GM18861 (cell line): ENCODE data around the gene ICOSLG.
"Not testable (repeated sequence)": the region's sequence is repeated elsewhere in the genome, so short reads cannot be mapped to it uniquely, and the experiment has no call there.

Experiments used
- ATAC-seq: cut with Tn5 transposase; IDR thresholded peaks from one replicate; pipeline ENCODE4 v1.9.1; 2021; ENCODE audit not compliant: unreplicated experiment

Gene ICOSLG

DNA sequence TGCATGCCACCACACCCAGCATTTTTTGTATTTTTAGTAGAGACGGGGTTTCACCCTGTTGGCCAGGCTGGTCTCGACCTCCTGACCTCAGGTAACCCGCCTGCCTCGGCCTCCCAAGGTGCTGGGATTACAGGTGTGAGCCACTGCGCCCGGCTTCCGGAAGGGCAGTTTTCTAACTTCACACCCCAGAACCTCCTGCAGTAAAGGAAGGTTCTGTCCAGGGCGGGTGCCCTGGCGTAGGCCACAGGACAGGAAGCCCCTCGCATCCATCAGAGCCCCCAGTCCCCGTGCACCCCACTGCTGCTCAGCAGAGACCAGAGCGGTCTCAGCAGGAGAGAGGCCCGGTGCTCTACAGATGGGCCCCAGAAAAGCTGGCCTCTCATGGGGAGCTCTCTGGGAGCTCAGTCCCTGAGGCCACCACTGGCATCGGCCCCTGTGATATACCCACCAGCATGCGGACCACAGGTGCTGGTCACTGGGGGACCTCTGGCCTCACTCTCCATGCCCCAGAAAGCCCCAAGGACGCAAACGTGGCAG is 25.1 kb upstream of the ICOSLG start:
- no peak for ATAC-seq

DNA sequence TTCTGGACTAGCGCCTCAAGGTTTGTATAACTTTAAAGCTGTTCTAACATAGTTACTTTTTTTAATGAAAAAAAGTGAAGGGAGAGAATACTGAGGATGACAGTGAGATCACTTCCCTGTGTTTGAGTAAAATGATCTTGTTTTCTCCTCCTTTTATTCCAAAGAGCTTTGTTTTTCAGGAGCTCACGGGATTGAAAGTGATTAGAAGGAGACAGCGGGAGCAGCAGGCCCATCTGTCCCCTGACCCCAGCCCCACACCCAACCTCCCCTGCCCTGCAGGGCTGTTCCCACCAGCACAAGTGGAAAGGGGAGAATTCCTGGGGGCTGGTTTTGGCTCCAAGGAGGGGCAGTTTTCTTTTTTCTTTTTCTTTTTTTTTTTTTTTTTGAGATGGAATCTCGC is 23.0 kb upstream of the ICOSLG start:
- no peak for ATAC-seq

DNA sequence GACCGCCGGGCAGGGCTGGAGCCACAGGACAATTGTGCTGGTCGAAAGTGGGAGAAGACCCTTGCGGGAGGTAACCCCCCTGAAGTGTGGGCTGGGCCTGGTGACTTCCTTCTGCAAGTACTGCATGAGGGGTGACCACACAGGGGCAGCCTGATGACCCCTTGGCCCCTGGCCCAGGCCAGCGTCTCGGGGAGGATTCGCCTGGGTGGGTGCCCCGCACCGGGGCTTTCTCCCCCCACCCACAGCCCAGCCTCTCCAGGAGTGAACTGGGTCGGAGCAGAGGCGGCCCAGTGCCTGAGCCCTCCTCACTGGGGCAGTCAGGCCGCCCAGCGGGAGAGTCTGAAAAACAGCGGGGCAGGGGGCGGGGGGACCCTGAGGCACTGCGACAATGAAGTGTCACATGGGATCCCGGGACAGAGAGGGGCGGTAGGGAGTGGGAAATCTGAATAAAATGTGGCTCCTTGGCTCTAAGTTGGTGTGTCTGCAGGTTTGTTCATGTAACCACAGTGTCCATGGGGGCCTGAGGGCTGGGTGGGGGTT is 22.5 kb upstream of the ICOSLG start:
- no peak for ATAC-seq

DNA sequence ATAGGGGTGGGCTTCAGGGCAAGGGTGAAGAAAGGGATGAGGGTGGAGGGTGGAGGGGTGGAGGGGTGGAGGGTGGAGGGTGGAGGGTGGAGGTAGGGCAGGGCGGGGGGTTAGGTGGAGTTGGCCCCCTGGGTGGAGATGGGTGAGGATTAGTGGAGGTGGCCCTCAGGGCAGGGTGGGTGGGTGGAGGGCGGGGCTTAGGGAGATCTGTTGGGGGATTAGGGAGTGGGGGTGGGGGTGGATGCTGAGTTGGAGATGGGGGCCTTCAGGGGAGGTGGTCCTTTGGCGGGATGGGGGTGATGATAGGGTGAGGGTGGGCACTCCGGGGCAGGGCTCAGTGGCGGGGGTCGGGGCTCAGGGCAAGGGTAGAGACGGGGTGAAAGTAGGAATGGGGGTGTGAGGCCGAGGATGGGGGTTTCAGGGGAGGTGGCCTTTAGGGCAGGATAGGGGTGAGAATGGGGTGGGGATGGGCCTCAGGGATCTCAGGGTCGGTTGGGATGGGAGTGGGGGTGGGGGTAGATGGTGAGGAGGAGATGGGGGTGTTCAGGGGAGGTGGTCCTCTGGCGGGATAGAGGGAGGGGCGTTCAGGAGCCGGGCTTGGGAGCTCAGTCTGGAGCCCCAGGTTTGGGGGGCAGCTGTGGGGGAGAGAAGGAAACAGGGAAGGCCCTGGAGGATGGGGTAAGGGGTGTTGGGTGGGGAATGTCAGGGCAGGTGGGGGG is 21.8 kb upstream of the ICOSLG start:
- ATAC-seq, result no peak

DNA sequence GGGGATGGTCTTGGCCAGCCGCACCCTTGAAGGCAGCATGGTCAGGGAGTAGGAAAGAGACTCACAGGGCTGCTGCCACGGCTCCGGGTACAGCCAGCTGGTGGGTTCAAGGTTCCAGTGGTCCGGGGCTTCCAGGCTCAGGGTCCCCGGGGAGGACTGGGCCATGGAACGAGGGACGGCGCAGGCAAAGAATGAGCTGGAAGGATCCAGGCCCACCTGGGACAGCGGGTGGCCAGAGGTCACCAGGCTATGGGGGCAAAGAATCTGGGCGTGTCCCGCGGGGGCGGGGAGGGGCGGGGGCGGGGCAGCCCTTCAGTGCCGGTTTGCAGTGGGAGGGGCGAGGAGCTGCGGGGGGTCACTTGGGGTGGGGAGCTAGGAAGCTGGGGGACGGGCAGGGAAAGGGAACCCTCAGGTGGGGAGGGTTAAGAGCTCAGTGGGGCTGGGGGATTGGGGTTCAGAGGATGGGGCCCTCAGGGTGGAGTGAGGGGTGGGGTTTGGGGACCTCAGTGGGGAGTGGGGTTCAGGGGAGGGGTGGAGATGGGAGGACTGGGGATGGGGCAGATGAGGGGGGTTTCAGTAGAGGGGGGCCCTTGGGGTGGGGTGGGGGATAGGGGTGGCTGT is 21.0 kb upstream of the ICOSLG start, which contains the start of gene DNMT3L:
Gene DNMT3L (minus strand): TSS at position 223 of the 621 bp plus-strand sequence. CDS start 638 bp downstream, outside the sequence.
- ATAC-seq, result no peak

DNA sequence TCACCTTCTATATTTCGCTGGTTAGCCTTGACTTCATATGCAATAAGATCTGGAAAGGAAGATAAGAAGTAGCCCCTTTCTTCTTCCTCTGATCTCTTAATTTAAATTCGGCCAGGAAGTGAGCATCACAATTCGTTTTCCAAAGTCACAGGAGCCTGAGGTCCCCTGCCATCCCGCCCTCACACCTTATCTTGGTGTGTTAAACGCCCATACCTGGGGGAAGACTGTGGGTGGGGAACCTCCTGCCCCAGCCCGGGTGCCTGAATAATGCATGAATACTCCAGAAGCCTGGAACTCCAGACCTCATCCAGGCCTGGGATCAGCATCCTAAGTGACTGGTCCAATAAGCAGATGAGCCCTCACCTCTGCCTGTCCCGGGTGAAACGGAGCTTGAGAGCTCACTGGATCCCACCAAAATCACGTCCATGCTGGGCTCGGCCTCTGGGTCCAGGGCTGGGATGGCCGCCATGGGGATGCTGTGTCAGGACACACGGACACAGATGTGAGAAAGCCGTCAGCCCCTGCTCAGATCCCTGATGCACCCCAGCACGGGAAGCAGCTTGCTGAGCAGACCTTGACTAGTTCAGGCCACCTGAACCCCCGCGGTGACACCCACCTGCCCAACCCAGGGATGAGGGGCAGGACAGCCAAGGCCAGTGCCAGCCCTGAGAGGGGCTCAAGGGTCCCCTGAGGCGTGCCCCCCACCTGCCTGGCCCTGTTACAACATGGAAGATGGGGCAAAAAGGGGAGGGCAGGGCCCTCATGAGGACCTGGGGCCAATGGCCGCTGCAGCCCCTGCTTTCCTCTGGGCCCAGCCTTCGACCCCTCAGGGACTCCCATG is 20.3 kb upstream of the ICOSLG start:
- no peak for ATAC-seq

DNA sequence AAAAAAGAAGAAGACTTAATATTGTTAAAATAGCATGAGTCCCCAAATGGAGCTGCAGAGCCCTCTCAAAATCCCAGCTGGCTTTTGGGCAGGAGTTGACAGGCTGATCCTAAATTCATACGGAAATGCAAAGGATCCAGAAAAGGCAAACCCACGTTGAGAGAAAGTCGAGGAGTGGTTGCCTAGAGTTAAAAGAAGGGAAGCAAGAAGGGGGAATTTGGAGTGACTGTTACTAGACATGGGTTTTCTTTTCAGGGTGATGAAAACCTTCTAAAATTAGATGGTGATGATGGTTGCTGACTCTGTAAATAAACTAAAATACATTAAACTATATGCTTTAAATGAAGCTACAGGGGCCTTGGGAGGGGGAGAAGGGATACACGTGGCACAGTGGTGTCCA is 19.3 kb upstream of the ICOSLG start:
- no peak for ATAC-seq

DNA sequence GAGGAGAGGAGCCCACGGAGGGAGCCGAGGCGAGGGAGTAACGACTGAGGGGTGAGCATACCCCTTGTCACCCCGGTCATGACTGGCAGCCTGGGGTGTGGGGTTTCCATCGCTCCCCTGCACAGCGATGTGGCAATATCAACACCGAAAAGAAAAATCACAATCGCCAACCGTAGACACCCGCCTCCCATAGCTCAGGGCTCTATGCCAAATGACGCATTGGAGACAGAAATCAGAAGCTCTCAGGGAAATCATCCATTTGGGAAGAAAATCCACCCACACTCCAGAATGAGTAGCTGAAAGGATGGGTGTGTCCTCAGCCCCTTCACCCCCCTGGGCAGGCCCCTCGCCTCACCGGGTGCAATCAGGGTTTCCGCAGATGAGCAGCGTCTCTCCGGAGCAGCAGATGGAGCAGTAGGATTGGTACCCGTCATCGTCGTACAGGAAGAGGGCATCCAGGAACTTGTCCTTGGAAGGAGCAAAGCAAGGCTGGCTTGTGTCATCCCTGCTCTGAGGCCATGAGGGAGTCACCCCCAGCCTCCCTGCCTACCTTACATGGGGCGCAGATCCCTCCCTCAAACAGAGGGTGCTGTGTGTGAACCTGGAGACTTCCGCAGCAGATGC is 18.5 kb upstream of the ICOSLG start:
- no peak for ATAC-seq

DNA sequence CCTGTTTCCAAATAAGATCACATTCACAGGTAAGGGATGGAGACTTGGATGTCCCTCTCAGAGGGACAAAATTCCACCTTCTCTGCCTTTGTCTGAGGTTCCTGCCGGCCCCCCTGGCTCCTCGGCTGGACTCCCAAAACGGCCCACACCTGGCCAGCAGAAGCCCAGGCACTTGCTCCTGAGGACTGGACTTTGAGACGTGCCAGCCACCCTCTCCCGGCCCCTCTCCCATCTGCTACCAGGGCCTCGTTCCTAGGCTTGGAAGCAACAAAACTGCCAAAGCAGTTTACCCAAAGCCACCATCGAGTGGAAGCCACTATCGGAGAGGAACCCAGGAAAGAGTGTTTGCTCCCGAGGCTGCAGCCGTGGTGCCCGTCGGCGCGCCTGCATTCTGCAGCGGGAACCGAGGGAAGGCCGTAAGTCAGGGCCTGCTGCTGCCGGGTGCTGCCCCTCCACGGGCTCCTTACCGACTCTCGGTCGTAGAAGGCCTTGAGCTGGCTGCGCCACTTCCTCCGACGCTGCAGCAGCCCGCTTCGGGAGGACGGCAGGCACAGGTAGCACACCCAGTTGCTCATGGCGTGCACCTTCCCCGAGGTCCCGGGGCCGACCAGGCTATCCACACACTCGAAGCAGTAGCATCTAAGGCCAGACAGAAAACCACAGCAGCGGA is 17.4 kb upstream of the ICOSLG start:
- no peak for ATAC-seq

DNA sequence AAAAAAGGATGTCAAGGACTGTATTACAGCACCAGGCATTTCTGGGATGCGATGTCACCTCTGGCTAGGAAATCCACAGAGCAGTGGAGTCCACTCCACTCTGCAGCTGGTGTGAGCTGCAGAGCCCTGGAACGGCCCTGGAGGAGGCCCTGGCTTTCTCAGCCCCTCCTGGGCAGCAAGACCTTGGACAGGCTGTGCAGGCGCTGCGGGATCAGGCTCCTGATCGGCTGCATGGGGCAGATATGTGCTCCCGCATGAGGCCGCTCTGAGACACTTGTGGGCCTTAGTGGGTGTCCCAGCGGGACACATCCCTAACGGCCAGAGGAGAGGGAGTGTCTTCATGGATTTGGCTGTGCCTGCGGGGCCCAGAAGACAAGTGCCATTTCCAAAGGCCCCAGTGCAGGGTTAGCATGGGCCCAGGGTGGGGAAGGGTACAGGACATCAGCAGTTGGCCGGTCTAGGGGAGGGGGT is 14.8 kb upstream of the ICOSLG start:
- ATAC-seq, result no peak

DNA sequence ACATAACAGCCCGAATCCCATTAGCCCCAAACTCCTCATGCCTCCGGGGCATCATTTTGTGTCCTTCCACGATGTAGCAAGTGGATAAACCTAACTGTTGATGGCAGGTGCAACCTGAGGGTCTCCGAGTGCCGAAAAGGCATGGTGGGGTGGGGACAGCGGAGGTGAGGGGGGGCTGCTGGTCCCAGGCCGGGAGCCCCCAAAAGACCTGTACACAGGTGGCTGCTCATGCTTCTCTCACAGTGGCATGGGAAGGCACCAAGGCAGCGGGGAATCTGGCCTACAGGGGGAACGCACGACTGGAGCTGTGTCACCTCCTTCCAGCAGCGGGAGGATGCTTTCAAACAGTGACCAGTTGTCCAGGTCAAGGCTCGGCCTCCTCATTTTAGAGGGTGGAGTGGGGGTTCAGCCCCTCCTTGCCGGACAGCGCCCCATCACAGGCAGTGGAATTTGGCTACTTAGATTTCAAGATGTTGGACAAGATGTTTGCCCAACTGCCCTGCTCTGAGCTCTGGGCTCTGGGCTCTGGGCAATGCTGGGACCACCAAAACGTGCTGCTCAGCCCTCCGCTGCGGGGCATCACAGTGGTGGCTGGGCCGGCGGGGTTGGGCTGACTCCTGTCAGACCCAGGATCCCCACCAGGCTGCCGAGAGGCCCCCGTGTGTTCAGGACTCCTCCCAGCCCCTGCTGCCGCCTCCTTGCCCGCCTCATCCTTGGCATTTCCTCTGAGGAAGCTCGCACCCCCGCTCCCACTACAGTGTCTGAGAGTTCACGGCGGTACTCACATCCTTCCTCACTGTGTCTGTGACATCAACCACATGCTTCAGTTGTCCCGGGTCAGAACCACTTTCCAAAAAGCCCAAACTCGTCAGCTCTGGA is 13.3 kb upstream of the ICOSLG start:
- ATAC-seq, result no peak

DNA sequence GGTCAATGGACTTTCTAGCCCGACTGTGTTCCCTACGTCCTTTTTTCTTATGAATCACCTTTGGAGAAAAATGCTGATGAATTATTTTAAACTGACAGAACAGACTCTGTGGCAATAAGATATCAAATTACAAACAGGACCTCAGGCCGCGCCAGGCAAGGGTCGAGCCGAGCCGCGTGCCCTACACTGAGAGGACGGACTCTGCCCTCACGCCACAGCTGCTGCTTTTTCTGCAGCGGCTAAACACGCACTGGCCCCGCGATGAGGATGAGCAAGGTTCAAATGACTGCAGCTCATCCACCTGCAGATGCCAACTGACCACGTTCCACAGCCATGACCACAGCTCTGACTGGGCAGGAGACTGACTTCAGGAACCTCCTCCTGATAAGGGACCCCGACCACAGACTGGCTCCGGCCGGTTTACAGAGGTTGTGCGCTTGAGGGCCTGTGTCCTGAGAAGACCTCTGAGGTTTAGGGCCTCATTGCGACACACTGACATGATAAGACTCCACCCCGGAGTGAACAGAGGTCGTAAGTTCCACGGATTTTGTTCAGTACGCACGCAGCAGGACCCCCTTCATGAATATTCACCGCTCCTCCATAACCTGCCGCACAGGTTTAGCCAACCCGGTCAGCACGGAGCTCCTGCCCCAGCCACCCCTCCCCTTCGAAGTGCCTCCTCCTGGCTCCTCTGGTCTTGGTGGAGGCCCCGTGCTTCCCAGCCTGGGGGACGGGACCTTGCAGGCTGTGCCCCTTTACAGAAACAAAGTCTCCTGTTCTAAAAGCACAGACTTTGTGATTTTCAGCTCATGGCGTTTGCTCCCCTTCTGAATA is 8.7 kb upstream of the ICOSLG start:
- ATAC-seq, result not testable (repeated sequence)

DNA sequence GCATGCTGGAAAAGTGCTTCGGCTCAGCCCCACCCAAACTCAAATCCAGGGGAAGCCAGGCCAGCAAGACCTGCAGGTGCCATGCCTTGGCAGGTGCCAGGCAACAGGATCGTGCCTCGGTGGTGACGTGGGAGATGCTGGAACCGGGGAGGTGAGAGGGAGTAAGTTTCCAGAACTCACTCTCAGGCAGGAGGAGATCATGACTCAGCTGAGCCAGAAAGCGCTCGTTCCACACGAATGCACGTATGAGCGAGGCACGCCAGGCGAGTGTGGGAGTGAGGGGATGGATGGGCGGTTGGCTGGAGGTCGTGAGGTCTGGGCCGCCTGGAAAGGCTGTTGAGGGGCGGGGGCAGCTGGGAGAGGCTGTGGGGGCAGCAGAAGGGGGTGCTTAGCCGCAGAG is 7.2 kb upstream of the ICOSLG start:
- not testable (repeated sequence) for ATAC-seq

DNA sequence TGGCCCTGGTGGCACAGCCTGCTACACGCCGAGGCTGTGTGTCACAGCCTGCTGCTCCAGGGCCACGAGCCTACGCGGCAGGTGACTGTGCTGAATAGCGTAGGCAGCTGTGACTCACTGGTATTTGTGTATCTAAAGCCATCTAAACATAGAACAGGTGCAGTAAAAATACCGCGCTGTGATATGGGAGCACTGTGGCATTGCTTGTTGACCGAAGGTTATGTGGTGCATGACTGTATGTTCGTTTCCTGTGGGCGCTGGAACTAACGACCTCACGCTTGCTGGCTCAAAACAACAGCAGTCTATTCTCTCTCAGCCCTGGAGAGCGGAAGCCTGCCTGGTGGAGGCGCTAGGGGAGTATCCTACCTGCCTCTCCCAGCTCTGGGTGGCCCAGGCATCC is 3.2 kb upstream of the ICOSLG start:
- ATAC-seq, result peak; percentile 48

DNA sequence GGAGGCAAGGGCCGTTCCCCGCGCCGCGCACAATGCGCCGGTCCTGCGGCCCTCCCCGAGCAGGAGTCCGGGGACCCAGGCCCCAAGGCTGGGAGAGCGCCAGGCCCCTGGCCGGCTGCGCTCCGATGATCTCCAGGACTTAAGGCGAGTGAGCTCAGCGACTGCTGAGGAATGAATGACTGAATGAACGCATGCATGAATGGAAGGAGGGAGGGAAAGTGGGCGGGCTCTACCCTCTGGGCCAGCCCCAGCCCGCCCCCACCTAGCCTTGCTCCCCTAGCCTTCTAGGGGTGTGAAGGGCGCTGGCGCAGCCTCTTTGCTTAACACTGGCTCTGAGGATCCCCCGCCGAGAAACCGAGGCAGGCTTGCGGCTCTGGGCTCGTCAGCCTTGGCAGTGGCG is 538 bp upstream of the ICOSLG start:
- ATAC-seq, result not testable (repeated sequence)

DNA sequence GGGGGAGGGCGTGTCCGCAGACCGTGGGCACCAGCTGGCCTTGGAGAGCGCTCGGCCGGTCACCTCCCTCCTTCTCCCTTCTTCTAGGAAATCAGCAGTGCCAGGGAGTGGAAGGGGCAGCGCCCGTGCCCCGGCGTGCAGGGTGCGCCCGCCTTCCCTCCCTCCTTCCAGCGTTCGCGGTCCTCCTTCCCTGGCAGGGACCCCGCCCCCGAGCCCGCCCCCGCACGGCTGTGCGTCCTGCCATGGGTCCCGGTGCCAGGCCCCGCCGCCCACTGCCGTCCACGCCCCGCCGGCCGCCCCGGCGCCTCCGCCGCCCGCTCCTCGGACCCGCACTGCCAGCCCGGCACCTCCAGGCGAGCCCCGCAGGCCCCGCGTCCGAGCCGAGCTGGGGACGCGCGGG is 390 bp downstream of the ICOSLG start:
- ATAC-seq, result not testable (repeated sequence)

DNA sequence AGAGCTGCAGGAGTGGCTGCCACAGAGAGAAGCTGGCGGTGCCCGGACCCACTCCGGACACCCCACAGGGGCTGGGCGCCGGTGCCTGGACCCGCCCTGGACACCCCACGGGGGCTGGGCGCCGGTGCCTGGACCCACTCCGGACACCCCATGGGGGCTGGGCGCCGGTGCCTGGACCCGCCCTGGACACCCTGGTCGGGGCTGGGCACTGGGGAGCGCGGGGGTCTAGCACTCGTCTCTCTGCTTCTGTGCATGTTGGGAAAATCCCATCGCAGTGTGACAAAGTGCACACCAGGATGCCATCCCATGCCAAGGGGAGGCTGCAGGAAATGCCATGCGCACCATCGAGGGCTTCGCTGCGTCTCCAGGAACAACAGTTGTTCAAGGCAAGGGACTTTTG is 11.2 kb downstream of the ICOSLG start:
- ATAC-seq, result not testable (repeated sequence)

DNA sequence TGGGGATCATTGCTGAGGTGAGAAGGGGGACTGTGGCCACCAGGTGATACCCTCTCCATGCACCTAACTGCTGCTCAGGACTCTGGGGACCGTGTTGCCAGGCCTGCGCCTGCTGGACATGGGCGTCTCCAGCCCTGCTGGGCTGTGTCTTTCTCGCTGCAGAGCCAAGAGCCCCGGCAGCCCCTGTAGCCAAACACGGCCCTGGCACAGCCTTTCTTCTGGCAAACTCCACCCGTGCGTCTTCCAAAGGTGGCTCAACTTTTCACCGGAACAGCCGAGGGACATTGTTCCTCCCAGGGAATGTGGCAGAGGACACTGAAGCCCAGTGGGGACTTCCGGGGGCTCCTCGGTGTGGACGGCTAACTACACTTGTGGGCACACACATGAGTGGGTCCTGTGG is 12.6 kb downstream of the ICOSLG start:
- ATAC-seq, result not testable (repeated sequence)
